Body of pancreas (tissue), 4 donors: Measurements from ENCODE around the gene GRB2. TPM values are rescaled to one million over a fixed set of nuclear protein-coding genes. Genes with fewer than 3 reads are reported as not detected.
"Not testable (repeated sequence)": the region's sequence is repeated elsewhere in the genome, so short reads cannot be mapped to it uniquely, and the experiment has no call there.

ENCODE experiments used
- ATAC-seq: fragments of 150-250 bp; one replicate; pipeline ENCODE4 v1.9.1; 2016
- DNase-seq, 4 donors: peaks; one replicate each; pipeline ENCODE4 v3.0.0-alpha.2; 2019
- H3K27ac ChIP-seq, 4 donors: fragments of 200-600 bp; sonication (generic); 1 replicate in 3 of 4; 2 replicates in 1 of 4; pipeline versions ENCODE4 v1.5.1 to v1.6.1; 2016 to 2019; ENCODE audit warnings: mild to moderate bottlenecking in 1 of 4, mixed read lengths in 1 of 4, moderate library complexity in 1 of 4
- H3K27me3 ChIP-seq, 2 donors: fragments of 200-600 bp; sonication (generic); one replicate each; pipeline ENCODE4 v1.6.0; 2016; ENCODE audit warnings: mild to moderate bottlenecking in 1 of 2
- H3K36me3 ChIP-seq, 2 donors: fragments of 200-600 bp; sonication (generic); replicated peaks in 1 of 2; 2 replicates each; pipeline ENCODE4 v1.5.1; 2016; ENCODE audit warnings: low read depth in 2 of 2; ENCODE audit not compliant: insufficient read depth in 1 of 2
- H3K4me1 ChIP-seq: fragments of 200-600 bp; sonication (generic); one replicate; pipeline ENCODE4 v1.6.0; 2016
- H3K4me3 ChIP-seq, 2 donors: fragments of 200-600 bp; sonication (generic); 1 replicate in 1 of 2; 2 replicates in 1 of 2; pipeline ENCODE4 v1.5.1; 2016 to 2019
- H3K9me3 ChIP-seq, 3 donors: fragments of 200-600 bp; sonication (generic); 1 replicate in 2 of 3; 2 replicates in 1 of 3; pipeline ENCODE4 v1.5.1; 2016
- CTCF ChIP-seq, 7 experiments: fragments of 450-650 bp in 4 of 7; fragments of 200-600 bp in 3 of 7; sonication (generic) in 3 of 7; IDR thresholded peaks; one replicate each; pipeline ENCODE4 v1.5.1; 2016 to 2019; ENCODE audit warnings: antibody characterized with exemption in 7 of 7
- POLR2A ChIP-seq, 3 donors: fragments of 450-650 bp; IDR thresholded peaks; one replicate each; pipeline ENCODE4 v1.6.1; 2016; ENCODE audit warnings: antibody characterized with exemption in 3 of 3, mild to moderate bottlenecking in 2 of 3
- WGBS, 2 donors: methylation state at CpG; one replicate each; pipeline ENCODE4 v1.1.5; 2017; 5-methylcytosine and 5-hydroxymethylcytosine counted together
- intact Hi-C: fragments of 100-400 bp; cut with DNase I; formaldehyde crosslinking; loops from one replicate; pipeline ENCODE4 v1.15.1; 2023
- total RNA-seq, 2 donors: library from RNA; depleted of rRNA; stranded (reverse); fragments of >200 nt; gene quantifications; one replicate each; pipeline ENCODE4 v1.1.0, GENCODE V29; 2016

GRB2 gene
- total RNA-seq = 100 to 1,000 TPM in 1 of 2 donors, 10 to 100 TPM in 1; 51.9 to 118 TPM

- intact Hi-C loops = no loop called here
- 0 to 1% methylated on average over 5 to 62 of the region's 74 CpGs for WGBS, 2 donors
- Histone ChIP-seq H3K4me1 (peaks cover 20% of the 10 kb centered on the region), H3K27ac (peak within 1 kb of the TSS; percentile 68 to 97 (median 82)), H3K27me3 (no peaks in the 10 kb centered on the region), H3K36me3 (no peaks in the 10 kb centered on the region), H3K9me3 (no peaks in the 10 kb centered on the region), H3K4me3 (peak within 1 kb of the TSS; percentile 81 to 95)
- ATAC-seq (peak; percentile 96), DNase-seq (peak; percentile 98 to 99 (median 99))
- TF ChIP-seq POLR2A (IDR thresholded peaks at IDR 0.05) = peak; percentile 81 to 92 (median 91)
- peak in 1 of 7 experiments; percentile 1 for TF ChIP-seq CTCF (IDR thresholded peaks at IDR 0.05)
Measured at GRCh38 chr17:75405365-75406221, at the start of gene GRB2. Gene GRB2, minus strand, starts transcription at chr17:75405678. Its CDS starts 12,050 bp downstream, at chr17:75393628.

GRCh38 chr17:75454672-75455071 lies 49.2 kb upstream of the GRB2 start:
- H3K9me3 ChIP-seq, H3K4me3 ChIP-seq, H3K27me3 ChIP-seq, DNase-seq, intact Hi-C loops, ATAC-seq, H3K27ac ChIP-seq, H3K36me3 ChIP-seq: not testable (repeated sequence)
- H3K4me1 ChIP-seq = peaks cover 10% of the 10 kb centered on the region
- 89 to 100% methylated on average over 3 of the region's 3 CpGs for WGBS, 2 donors

GRCh38 chr17:75454193-75454592 lies 48.7 kb upstream of the GRB2 start:
- ATAC-seq = no peak
- intact Hi-C loops = no loop called here
- DNase-seq = no peak
- no peak overlapping the region for H3K4me3 ChIP-seq
- no peaks in the 10 kb centered on the region for H3K36me3 ChIP-seq
- TF ChIP-seq CTCF (IDR thresholded peaks at IDR 0.05) = no peak
- TF ChIP-seq POLR2A (IDR thresholded peaks at IDR 0.05) = no peak
- no peaks in the 10 kb centered on the region for H3K27me3 ChIP-seq
- no peak overlapping the region for H3K27ac ChIP-seq
- peaks cover 10% of the 10 kb centered on the region for H3K4me1 ChIP-seq
- no peaks in the 10 kb centered on the region for H3K9me3 ChIP-seq

- H3K27me3 ChIP-seq = no peaks in the 10 kb centered on the region
- DNase-seq = no peak
- H3K36me3 ChIP-seq = no peaks in the 10 kb centered on the region
- no peak for ATAC-seq
- no peak overlapping the region for H3K4me3 ChIP-seq
- no peaks in the 10 kb centered on the region for H3K4me1 ChIP-seq
- 79 to 82% methylated on average over 4 of the region's 4 CpGs for WGBS, 2 donors
- intact Hi-C loops = no loop called here
- TF ChIP-seq POLR2A (IDR thresholded peaks at IDR 0.05) = no peak
- TF ChIP-seq CTCF (IDR thresholded peaks at IDR 0.05) = no peak
- H3K9me3 ChIP-seq = no peaks in the 10 kb centered on the region
- H3K27ac ChIP-seq = no peak overlapping the region
Measured at GRCh38 chr17:75450270-75450669, 44.8 kb upstream of the GRB2 start.

- ATAC-seq (no peak), DNase-seq (no peak)
- Histone ChIP-seq H3K27me3 (no peaks in the 10 kb centered on the region), H3K9me3 (no peaks in the 10 kb centered on the region), H3K4me1 (no peaks in the 10 kb centered on the region), H3K4me3 (no peak overlapping the region), H3K27ac (no peak overlapping the region), H3K36me3 (no peaks in the 10 kb centered on the region)
- intact Hi-C loops = no loop called here
- TF ChIP-seq CTCF (IDR thresholded peaks at IDR 0.05) (no peak), POLR2A (IDR thresholded peaks at IDR 0.05) (no peak)
- 71 to 78% methylated on average over 17 of the region's 17 CpGs for WGBS, 2 donors
Measured at GRCh38 chr17:75447951-75448856, 42.7 kb upstream of the GRB2 start.

GRCh38 chr17:75445896-75446295 lies 40.4 kb upstream of the GRB2 start:
- DNase-seq, intact Hi-C loops, H3K36me3 ChIP-seq, H3K9me3 ChIP-seq, H3K4me1 ChIP-seq, H3K4me3 ChIP-seq, ATAC-seq, H3K27me3 ChIP-seq, H3K27ac ChIP-seq: not testable (repeated sequence)
- 80 to 89% methylated on average over 6 of the region's 6 CpGs for WGBS, 2 donors
